Loucy (cell line): ENCODE data around the gene FHIT.

Experiments used
- H2AFZ ChIP-seq: fragments of 200-600 bp; sonication (generic); 2 replicates; pipeline ENCODE4 v1.6.0; 2016; ENCODE audit warnings: antibody characterized with exemption, mild to moderate bottlenecking, low read length, moderate library complexity
- H3F3A ChIP-seq: fragments of 200-600 bp; 2 replicates; pipeline ENCODE4 v1.6.0; 2016; ENCODE audit warnings: antibody characterized with exemption, low read depth, mild to moderate bottlenecking
- H3K27me3 ChIP-seq: fragments of 200-600 bp; sonication (generic); 2 replicates; pipeline ENCODE4 v1.6.1; 2014; ENCODE audit warnings: low read length, mild to moderate bottlenecking; ENCODE audit not compliant: insufficient read depth, poor library complexity, severe bottlenecking
- H3K36me3 ChIP-seq: fragments of 200-600 bp; sonication (generic); 2 replicates; pipeline ENCODE4 v1.6.1; 2016; ENCODE audit warnings: low read length; ENCODE audit not compliant: insufficient read depth
- H3K4me1 ChIP-seq: fragments of 200-600 bp; sonication (generic); 2 replicates; pipeline ENCODE4 v1.5.1; 2014; ENCODE audit warnings: low read length, mild to moderate bottlenecking; ENCODE audit not compliant: insufficient read depth, poor library complexity, severe bottlenecking
- H3K4me2 ChIP-seq: fragments of 200-600 bp; sonication (generic); 2 replicates; pipeline ENCODE4 v1.6.0; 2014; ENCODE audit warnings: antibody characterized with exemption, low read length, low read depth, mild to moderate bottlenecking; ENCODE audit not compliant: poor library complexity, severe bottlenecking
- H3K4me3 ChIP-seq: fragments of 200-600 bp; sonication (generic); 2 replicates; pipeline ENCODE4 v1.5.1; 2014; ENCODE audit warnings: low read length, mild to moderate bottlenecking, mixed read lengths; ENCODE audit not compliant: poor library complexity, severe bottlenecking
- H3K79me2 ChIP-seq: fragments of 200-600 bp; sonication (generic); 2 replicates; pipeline ENCODE4 v1.6.1; 2014; ENCODE audit warnings: low read length; ENCODE audit not compliant: insufficient read depth
- H3K9ac ChIP-seq: fragments of 200-600 bp; sonication (generic); 2 replicates; pipeline ENCODE4 v1.6.0; 2014; ENCODE audit warnings: mild to moderate bottlenecking, low read depth, low read length, moderate library complexity; ENCODE audit not compliant: poor library complexity, severe bottlenecking
- H3K9me2 ChIP-seq: fragments of 200-600 bp; sonication (generic); replicated peaks from 2 replicates; pipeline ENCODE4 v1.6.1; 2016; ENCODE audit warnings: low read depth, low read length, mixed read lengths
- H3K9me3 ChIP-seq: fragments of 200-600 bp; sonication (generic); 2 replicates; pipeline ENCODE4 v1.6.1; 2014; ENCODE audit warnings: mild to moderate bottlenecking, antibody characterized with exemption, low read length, low read depth; ENCODE audit not compliant: insufficient read depth
- H4K20me1 ChIP-seq: fragments of 200-600 bp; sonication (generic); 2 replicates; pipeline ENCODE4 v1.6.0; 2014; ENCODE audit warnings: antibody characterized with exemption, low read length, mild to moderate bottlenecking; ENCODE audit not compliant: insufficient read depth, poor library complexity, severe bottlenecking
- EZH2phosphoT487 ChIP-seq: fragments of 200-600 bp; IDR thresholded peaks from 2 replicates; pipeline ENCODE4 v1.6.1; 2018; ENCODE audit warnings: antibody characterized with exemption, mild to moderate bottlenecking, moderate library complexity, borderline replicate concordance
- TF ChIP-seq, protein P1 (sequence below): fragments of 200-600 bp; sonication (generic); conservative IDR thresholded peaks from 2 replicates; pipeline ENCODE4 v1.5.1; 2014; ENCODE audit warnings: mild to moderate bottlenecking, antibody characterized with exemption, low read length

Gene FHIT

DNA sequence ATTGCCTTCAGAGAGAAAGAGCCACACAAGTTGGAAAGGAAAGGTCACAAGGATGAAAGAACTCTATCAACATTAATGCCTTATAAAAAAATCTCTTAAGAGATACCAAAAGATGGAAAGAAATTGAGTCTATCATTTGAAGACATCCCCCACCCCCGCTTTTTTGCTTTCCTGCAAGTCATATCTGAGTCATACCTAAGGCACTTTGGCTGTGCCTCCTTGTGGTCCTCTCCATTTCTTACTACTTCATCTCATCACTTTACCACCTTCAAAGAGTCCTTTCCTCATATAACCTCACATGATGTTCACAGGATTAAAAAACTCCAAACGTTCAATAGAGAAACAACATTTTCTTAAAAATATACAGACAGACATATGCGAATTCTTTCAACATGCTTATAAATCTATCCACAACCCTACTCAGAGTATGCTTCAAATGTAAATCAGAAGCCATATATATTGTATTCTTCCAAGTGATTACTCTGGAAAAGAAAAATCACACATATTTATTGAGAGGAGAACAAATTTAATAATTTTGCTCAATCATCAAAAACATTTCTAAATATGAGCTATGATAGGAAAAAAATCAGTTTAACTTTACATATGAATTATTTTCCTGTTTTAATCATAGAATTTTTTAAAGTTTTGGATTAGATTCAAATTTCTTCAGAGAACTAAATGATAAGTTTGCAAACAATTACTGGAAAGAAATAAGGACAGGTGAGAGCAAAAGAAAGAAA is 1197.6 kb downstream of the FHIT start:
- Histone ChIP-seq H3K9me2 (no peaks in the 10 kb centered on the region), H3K36me3 (no peaks in the 10 kb centered on the region), H3K4me1 (no peaks in the 10 kb centered on the region), H3K79me2 (no peaks in the 10 kb centered on the region), H3K9ac (no peak overlapping the region), H3F3A (no peaks in the 10 kb centered on the region), H3K9me3 (no peaks in the 10 kb centered on the region), H3K27me3 (no peaks in the 10 kb centered on the region), H4K20me1 (no peaks in the 10 kb centered on the region), H3K4me3 (no peak overlapping the region), H2AFZ (no peak overlapping the region), H3K4me2 (no peak overlapping the region)
- TF ChIP-seq, protein P1, sequence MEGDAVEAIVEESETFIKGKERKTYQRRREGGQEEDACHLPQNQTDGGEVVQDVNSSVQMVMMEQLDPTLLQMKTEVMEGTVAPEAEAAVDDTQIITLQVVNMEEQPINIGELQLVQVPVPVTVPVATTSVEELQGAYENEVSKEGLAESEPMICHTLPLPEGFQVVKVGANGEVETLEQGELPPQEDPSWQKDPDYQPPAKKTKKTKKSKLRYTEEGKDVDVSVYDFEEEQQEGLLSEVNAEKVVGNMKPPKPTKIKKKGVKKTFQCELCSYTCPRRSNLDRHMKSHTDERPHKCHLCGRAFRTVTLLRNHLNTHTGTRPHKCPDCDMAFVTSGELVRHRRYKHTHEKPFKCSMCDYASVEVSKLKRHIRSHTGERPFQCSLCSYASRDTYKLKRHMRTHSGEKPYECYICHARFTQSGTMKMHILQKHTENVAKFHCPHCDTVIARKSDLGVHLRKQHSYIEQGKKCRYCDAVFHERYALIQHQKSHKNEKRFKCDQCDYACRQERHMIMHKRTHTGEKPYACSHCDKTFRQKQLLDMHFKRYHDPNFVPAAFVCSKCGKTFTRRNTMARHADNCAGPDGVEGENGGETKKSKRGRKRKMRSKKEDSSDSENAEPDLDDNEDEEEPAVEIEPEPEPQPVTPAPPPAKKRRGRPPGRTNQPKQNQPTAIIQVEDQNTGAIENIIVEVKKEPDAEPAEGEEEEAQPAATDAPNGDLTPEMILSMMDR = no peak
- no peak for TF ChIP-seq EZH2phosphoT487

DNA sequence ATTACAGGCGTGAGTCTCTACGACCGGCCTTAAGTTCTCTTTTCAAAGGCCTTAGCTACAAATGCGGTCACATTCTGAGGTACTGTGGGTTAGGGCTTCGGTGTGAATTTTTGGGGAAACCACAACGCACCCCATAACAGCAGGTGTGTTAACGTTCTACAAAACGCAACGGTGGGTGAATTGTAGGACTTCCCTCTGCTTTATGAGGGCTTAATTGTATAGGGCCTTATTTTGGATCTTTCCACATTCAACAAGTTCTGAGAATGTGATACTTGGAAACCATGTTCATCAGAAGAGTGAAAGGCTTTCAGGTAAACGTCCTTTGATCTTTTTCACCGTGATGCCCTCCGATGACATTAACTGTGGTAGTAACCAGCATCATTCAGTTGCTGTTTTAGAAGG is 1202.8 kb downstream of the FHIT start:
- no peak for TF ChIP-seq EZH2phosphoT487
- TF ChIP-seq, protein P1 = no peak
- Histone ChIP-seq H4K20me1 (no peaks in the 10 kb centered on the region), H2AFZ (no peak overlapping the region), H3K4me3 (no peak overlapping the region), H3K79me2 (no peaks in the 10 kb centered on the region), H3K4me2 (no peak overlapping the region), H3K36me3 (no peaks in the 10 kb centered on the region), H3K9ac (no peak overlapping the region), H3K4me1 (no peaks in the 10 kb centered on the region), H3F3A (no peaks in the 10 kb centered on the region), H3K9me3 (no peaks in the 10 kb centered on the region), H3K9me2 (no peaks in the 10 kb centered on the region), H3K27me3 (no peaks in the 10 kb centered on the region)

DNA sequence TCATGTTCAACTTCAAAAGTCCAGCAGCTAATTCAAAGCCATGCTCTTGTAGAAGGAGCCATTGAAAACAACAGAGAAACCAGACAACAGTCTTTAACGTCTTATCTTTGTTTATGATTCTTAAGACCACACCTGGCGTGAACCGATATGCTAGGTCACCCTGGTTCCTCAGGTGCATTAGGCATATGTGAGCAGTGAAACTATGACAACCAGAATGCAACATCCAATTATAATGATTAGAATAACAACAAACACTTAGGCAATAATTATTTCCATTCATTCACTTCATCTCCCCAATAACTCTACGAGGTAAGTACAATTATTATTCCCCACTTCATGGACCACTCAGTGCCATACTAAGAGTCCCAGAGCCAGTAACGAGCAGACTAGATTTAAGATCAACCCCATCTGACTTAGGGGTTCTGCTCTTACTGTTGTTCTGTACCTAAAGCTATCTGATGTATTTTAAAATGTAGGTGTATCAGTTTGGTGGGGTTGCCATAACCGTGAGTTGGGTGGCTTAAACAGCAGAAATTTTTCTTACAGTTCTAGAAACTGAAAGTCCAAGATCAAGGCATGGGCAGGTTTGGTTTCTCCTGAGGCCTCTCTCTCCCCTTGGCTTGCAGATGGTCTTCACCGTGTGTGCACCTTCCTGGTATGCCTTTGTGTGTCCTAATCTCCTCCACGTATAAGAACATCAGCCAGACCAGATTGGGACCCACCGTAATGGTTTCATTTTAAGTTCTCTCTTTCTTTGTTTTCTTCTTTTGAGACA is 1203.6 kb downstream of the FHIT start:
- no peak for TF ChIP-seq EZH2phosphoT487
- TF ChIP-seq, protein P1 = no peak
- Histone ChIP-seq H3K4me1 (no peaks in the 10 kb centered on the region), H3K4me3 (no peak overlapping the region), H4K20me1 (no peaks in the 10 kb centered on the region), H3K36me3 (no peaks in the 10 kb centered on the region), H3F3A (no peaks in the 10 kb centered on the region), H2AFZ (no peak overlapping the region), H3K9me3 (no peaks in the 10 kb centered on the region), H3K27me3 (no peaks in the 10 kb centered on the region), H3K9ac (no peak overlapping the region), H3K4me2 (no peak overlapping the region), H3K79me2 (no peaks in the 10 kb centered on the region), H3K9me2 (no peaks in the 10 kb centered on the region)
